MCF 10A (cell line): ENCODE measurements around the gene VCPKMT. TPM values are rescaled to one million over a fixed set of nuclear protein-coding genes. Genes with fewer than 3 reads are reported as not detected.

Experiments
- BruUV-seq: library from RNA; stranded (reverse); fragments of 400-500 nt; replicated peaks from 2 replicates; lab custom pipeline; 2021; lab: Mats Ljungman, UMichigan
- CTCF ChIA-PET: fragments of 300-600 bp; sonication (Branson Sonifier 250); formaldehyde crosslinking; extraction: SDS; loops from one replicate; lab custom pipeline; 2021; ENCODE audit warnings: antibody characterized with exemption, inconsistent platforms; lab: Yijun Ruan, JAX
- POLR2A ChIA-PET: fragments of 300-600, 350-650 bp; sonication (Branson Sonifier 250); formaldehyde crosslinking; extraction: SDS; loops from one replicate; lab custom pipeline; 2020; ENCODE audit warnings: antibody characterized with exemption, inconsistent platforms; lab: Yijun Ruan, JAX
- DNase-seq: peaks from one replicate; pipeline ENCODE4 v3.0.0-alpha.2; 2018; ENCODE audit not compliant: unreplicated experiment
- H3K27ac Mint-ChIP-seq: one replicate; pipeline ENCODE4 v1.8.0; 2022; ENCODE audit warnings: mild to moderate bottlenecking, low read depth, mixed read lengths; ENCODE audit not compliant: unreplicated experiment
- H3K27me3 Mint-ChIP-seq: one replicate; pipeline ENCODE4 v1.8.0; 2022; ENCODE audit warnings: mixed read lengths; ENCODE audit not compliant: insufficient read depth, unreplicated experiment
- H3K36me3 Mint-ChIP-seq: one replicate; pipeline ENCODE4 v1.8.0; 2022; ENCODE audit warnings: mild to moderate bottlenecking, moderate library complexity, mixed read lengths; ENCODE audit not compliant: insufficient read depth, unreplicated experiment
- H3K4me1 Mint-ChIP-seq: one replicate; pipeline ENCODE4 v1.8.0; 2022; ENCODE audit warnings: mixed read lengths; ENCODE audit not compliant: insufficient read depth, unreplicated experiment
- H3K4me3 Mint-ChIP-seq: one replicate; pipeline ENCODE4 v1.8.0; 2022; ENCODE audit warnings: mild to moderate bottlenecking, moderate library complexity, mixed read lengths; ENCODE audit not compliant: unreplicated experiment
- H3K9me3 Mint-ChIP-seq: one replicate; pipeline ENCODE4 v1.8.0; 2022; ENCODE audit warnings: mixed read lengths; ENCODE audit not compliant: unreplicated experiment
- CTCF ChIP-seq: fragments of 200-600 bp; IDR thresholded peaks from one replicate; pipeline ENCODE4 v1.8.0; 2022; ENCODE audit warnings: antibody characterized with exemption, mild to moderate bottlenecking; ENCODE audit not compliant: unreplicated experiment
- intact Hi-C: fragments of 100-400 bp; cut with micrococcal nuclease; formaldehyde crosslinking; loops from 2 replicates; pipeline ENCODE4 v1.14.1; 2022
- total RNA-seq: library from RNA; stranded (reverse); gene quantifications from 2 replicates; pipeline ENCODE4 v1.2.3, GENCODE V29; 2022

The VCPKMT gene
- total RNA-seq, 1 experiment from 2014 or later = 7.2 TPM

- Mint-ChIP-seq H3K36me3 (peaks cover 6% of the 10 kb centered on the region), H3K4me1 (peaks cover 2% of the 10 kb centered on the region), H3K4me3 (no peak overlapping the region), H3K9me3 (no peaks in the 10 kb centered on the region), H3K27me3 (no peaks in the 10 kb centered on the region), H3K27ac (no peak overlapping the region)
- no peak for DNase-seq
- intact Hi-C loops = no loop called here
- BruUV-seq = no TSS peak
- TF ChIP-seq CTCF = no peak
- CTCF ChIA-PET = interaction anchor here (1.2 to 8.5 kb wide), 4 partner anchors 13 to 239 kb away, joined by 4 to 57 read pairs (median 6); partner anchors contain the start of gene NEMF
- POLR2A ChIA-PET = interaction anchor here (1.0 to 2.2 kb wide), 3 partner anchors 9 to 228 kb away, joined by 3 to 8 read pairs (median 4); no protein-coding TSS in a partner anchor
Observed at GRCh38 chr14:50091240-50091913, 25.0 kb downstream of the VCPKMT start.

GRCh38 chr14:50089208-50089607, 27.2 kb downstream of the VCPKMT start:
- POLR2A ChIA-PET = interaction anchor here (0.5 to 1.0 kb wide), 2 partner anchors 23 to 109 kb away, joined by 3 read pairs; no protein-coding TSS in a partner anchor
- H3K36me3 Mint-ChIP-seq = no peaks in the 10 kb centered on the region
- no peak overlapping the region for H3K4me3 Mint-ChIP-seq
- H3K27me3 Mint-ChIP-seq = no peaks in the 10 kb centered on the region
- no peak for DNase-seq
- no TSS peak for BruUV-seq
- H3K27ac Mint-ChIP-seq = no peak overlapping the region
- no peaks in the 10 kb centered on the region for H3K9me3 Mint-ChIP-seq
- intact Hi-C loops = no loop called here
- CTCF ChIA-PET = interaction anchor here (0.5 to 8.5 kb wide), 4 partner anchors 13 to 226 kb away, joined by 5 to 57 read pairs (median 10); no protein-coding TSS in a partner anchor
- no peak for TF ChIP-seq CTCF
- H3K4me1 Mint-ChIP-seq = peaks cover 12% of the 10 kb centered on the region

GRCh38 chr14:50088731-50089130, 27.6 kb downstream of the VCPKMT start:
- ChIA-PET CTCF (interaction anchor here (0.5 to 8.5 kb wide), 7 partner anchors 14 to 236 kb away, joined by 3 to 57 read pairs (median 5); partner anchors contain the start of genes NEMF and VCPKMT), POLR2A (interaction anchor here (0.7 to 1.4 kb wide), 4 partner anchors 11 to 237 kb away, joined by 3 to 4 read pairs (median 4); partner anchors contain the start of gene NEMF)
- Mint-ChIP-seq H3K4me3 (no peak overlapping the region), H3K27me3 (no peaks in the 10 kb centered on the region), H3K4me1 (peaks cover 12% of the 10 kb centered on the region), H3K9me3 (no peaks in the 10 kb centered on the region), H3K36me3 (no peaks in the 10 kb centered on the region), H3K27ac (no peak overlapping the region)
- BruUV-seq = no TSS peak
- no peak for DNase-seq
- intact Hi-C loops = no loop called here
- TF ChIP-seq CTCF = no peak

- Mint-ChIP-seq H3K27me3 (no peaks in the 10 kb centered on the region), H3K36me3 (no peaks in the 10 kb centered on the region), H3K4me1 (peaks cover 16% of the 10 kb centered on the region), H3K4me3 (no peak overlapping the region), H3K9me3 (no peaks in the 10 kb centered on the region), H3K27ac (no peak overlapping the region)
- no peak for TF ChIP-seq CTCF
- CTCF ChIA-PET = interaction anchor here (1.0 to 8.5 kb wide), 6 partner anchors 15 to 236 kb away, joined by 3 to 57 read pairs (median 5); partner anchors contain the start of genes NEMF and VCPKMT
- DNase-seq = no peak
- no TSS peak for BruUV-seq
- POLR2A ChIA-PET = interaction anchor here (0.7 to 1.4 kb wide), 5 partner anchors 12 to 236 kb away, joined by 3 to 4 read pairs (median 4); partner anchors contain the start of gene NEMF
- intact Hi-C loops = no loop called here
Observed at GRCh38 chr14:50088117-50088515, 28.3 kb downstream of the VCPKMT start.
